ENCODE results near the gene ME2.

DNA sequence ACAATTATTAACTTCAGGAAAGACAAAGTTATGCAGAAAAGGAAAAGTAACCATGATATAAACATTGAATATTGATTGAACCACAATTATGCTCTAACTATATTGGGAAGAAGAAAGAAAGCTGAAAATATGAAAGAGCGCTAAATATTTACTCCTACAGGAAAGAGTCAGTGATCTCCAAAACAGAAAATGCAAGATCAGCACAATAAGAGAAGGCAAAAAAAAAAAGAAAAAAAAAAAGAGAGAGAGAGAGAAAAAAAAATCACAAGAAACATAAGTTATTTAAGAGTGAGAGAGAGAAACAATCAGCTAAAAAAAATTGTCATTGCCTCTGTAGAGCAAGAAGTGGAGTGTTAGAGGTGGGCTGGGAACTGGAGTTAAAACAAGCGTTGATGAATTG, 60.0 kb downstream of the ME2 start:
- no peak for TF ChIP-seq POLR2AphosphoS5 (IDR thresholded peaks at IDR 0.05; ENCODE audit: low read depth, low read length)
- TF ChIP-seq SIN3A (IDR thresholded peaks at IDR 0.05; ENCODE audit: borderline replicate concordance, insufficient read depth, low read length): no peak
- TF ChIP-seq, protein P1, sequence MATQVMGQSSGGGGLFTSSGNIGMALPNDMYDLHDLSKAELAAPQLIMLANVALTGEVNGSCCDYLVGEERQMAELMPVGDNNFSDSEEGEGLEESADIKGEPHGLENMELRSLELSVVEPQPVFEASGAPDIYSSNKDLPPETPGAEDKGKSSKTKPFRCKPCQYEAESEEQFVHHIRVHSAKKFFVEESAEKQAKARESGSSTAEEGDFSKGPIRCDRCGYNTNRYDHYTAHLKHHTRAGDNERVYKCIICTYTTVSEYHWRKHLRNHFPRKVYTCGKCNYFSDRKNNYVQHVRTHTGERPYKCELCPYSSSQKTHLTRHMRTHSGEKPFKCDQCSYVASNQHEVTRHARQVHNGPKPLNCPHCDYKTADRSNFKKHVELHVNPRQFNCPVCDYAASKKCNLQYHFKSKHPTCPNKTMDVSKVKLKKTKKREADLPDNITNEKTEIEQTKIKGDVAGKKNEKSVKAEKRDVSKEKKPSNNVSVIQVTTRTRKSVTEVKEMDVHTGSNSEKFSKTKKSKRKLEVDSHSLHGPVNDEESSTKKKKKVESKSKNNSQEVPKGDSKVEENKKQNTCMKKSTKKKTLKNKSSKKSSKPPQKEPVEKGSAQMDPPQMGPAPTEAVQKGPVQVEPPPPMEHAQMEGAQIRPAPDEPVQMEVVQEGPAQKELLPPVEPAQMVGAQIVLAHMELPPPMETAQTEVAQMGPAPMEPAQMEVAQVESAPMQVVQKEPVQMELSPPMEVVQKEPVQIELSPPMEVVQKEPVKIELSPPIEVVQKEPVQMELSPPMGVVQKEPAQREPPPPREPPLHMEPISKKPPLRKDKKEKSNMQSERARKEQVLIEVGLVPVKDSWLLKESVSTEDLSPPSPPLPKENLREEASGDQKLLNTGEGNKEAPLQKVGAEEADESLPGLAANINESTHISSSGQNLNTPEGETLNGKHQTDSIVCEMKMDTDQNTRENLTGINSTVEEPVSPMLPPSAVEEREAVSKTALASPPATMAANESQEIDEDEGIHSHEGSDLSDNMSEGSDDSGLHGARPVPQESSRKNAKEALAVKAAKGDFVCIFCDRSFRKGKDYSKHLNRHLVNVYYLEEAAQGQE (IDR thresholded peaks at IDR 0.05; ENCODE audit: insufficient read depth in 1 of 2, low read depth in 2 of 2, low read length in 2 of 2): no peak
- no peak for TF ChIP-seq FOXP2 (optimal IDR thresholded peaks at IDR 0.05; ENCODE audit: borderline replicate concordance, extremely low read depth, extremely low read length, insufficient read depth)
- TF ChIP-seq TAF1 (IDR thresholded peaks at IDR 0.05; ENCODE audit: borderline replicate concordance, insufficient read depth, low read length): no peak
